HPDE6-E6E7 (cell line): ENCODE results near the gene INSM1.

Experiments
- DNase-seq: peaks from one replicate; pipeline ENCODE4 v3.0.0; 2011; ENCODE audit warnings: missing footprints; ENCODE audit errors: extremely low spot score

Gene INSM1

GRCh38 chr20:20393207-20394120 is 25.6 kb downstream of the INSM1 start:
- DNase-seq = no peak

DNA sequence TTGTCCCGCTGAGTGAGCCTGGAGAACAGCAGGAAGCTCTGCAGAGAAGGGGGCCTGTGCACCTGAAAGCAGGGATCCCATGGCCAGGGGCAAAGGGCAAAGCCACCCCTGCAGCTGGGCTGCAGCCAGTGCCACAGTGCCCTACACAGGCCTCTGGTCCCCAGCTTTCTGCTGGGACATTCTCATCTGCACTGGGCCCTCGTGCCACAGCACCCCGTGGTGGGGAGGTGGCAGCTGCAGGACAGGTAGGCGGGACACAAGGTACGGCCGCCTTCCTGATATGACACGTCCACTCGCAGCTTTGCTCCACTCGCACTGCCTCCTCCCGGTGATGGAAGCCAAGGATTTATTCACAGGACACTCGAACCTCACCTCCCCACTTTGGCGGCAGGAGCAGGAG is 27.2 kb downstream of the INSM1 start:
- DNase-seq = no peak

DNA sequence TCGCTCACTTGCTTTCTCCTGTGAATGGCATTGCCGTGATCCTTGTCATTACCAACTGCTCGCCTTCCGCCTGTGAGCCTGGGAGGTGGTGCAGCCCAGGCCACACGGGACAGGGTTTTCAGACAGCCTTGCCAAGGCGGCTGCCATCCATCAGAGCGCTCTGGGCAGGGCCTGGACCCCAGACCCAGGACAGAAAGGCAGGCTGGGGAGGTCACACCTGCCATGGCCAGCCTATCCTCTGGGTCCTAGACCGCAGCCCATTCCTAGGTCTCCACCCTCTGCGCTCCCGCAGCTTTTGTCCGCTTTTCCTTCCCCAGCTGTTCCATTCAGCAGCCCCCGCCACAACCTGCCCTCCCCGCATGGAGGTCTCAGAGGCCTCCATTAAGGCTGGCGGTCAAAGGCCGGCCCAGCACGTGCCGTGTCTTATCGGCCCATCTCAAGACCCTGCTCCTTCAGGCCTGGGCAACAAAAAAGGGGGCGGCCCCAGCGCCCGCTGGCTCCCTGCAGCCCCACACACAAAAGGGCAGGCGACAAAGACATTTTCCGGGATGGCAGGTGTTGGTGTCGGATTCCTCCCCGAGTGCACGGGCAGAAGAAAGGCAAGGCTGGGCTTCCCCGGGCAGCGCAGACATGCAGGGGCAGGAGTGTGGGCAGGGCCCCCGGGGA is 28.1 kb downstream of the INSM1 start:
- DNase-seq = no peak

DNA sequence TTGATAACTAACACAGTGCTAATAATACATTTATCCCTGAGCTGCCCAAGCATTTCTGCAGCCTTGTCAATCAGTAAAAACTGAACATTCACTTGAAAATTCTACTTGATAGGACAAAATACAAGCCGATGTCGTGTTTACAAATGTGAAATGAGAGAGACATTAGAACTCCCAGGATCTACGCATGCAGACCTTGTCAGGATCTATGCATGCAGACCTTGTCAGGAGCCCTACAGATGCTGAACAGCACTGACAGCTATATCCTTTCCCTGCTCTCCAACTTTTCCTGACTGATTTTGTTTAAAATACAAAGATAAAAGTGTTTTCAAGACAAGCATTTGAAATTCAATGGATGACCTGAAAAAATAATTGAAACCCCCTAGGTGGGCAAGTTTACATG is 28.9 kb downstream of the INSM1 start:
- DNase-seq = no peak

- no peak for DNase-seq
Observed at GRCh38 chr20:20398123-20398522, 30.2 kb downstream of the INSM1 start.

GRCh38 chr20:20399531-20400500 is 31.9 kb downstream of the INSM1 start:
- no peak for DNase-seq

DNA sequence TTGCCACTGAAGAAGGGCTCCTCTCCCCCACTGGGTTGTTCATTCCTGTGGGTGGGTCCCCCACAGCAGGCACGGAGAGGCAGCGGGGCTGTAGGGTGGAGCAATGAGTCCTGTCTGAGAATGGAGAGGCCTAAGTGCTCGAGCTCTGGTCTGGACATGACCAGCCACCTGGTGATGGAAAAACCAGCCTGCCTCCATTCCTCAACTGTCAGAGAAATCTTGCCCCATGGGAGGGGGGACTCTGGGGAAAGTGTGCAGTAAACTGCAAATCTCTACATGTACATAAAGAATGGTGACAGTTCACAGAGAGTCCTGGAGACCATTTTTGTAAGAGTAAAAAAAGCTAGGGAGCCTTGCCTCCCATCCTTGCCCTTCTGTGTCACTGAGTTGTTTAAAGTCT is 34.1 kb downstream of the INSM1 start:
- DNase-seq = no peak

GRCh38 chr20:20404633-20405032 is 36.7 kb downstream of the INSM1 start:
- no peak for DNase-seq

DNA sequence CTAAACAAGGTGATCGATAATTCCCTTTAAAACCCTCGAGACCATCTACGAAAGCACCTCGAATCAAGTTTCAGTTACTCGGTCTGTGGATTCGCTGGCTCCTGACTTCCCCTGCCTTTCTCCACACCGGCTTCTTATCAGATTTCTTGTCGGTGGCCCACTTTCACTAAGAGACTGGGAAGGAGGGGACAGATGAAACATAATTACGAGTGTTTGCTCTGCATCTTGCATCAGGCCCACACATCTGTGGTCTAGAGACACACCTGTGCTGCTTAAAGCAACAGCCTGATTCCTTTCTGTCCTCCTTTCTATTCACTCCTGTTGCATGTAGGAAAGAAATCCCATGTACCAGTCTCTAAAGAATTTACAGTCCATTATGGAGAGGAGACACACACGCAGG is 37.7 kb downstream of the INSM1 start:
- no peak for DNase-seq

DNA sequence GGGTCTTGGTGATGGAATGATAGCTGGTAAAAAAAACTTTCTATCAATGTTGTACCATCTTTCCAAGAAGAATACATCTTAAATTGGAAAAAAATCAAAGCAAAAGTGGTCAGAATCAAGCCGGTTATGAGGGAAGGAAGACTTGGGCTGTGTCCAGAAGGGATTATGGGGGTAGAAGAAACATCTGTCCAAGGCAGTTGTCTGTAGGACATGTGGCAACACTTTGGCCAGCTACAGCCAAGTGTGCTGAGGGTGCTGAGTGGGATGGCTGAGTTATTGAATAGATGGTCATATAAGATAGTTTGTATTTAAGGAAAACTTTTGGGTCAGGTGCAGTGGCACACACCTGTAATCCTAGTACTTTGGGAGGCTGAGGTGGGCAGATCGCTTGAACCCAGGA is 38.4 kb downstream of the INSM1 start:
- DNase-seq = no peak

DNA sequence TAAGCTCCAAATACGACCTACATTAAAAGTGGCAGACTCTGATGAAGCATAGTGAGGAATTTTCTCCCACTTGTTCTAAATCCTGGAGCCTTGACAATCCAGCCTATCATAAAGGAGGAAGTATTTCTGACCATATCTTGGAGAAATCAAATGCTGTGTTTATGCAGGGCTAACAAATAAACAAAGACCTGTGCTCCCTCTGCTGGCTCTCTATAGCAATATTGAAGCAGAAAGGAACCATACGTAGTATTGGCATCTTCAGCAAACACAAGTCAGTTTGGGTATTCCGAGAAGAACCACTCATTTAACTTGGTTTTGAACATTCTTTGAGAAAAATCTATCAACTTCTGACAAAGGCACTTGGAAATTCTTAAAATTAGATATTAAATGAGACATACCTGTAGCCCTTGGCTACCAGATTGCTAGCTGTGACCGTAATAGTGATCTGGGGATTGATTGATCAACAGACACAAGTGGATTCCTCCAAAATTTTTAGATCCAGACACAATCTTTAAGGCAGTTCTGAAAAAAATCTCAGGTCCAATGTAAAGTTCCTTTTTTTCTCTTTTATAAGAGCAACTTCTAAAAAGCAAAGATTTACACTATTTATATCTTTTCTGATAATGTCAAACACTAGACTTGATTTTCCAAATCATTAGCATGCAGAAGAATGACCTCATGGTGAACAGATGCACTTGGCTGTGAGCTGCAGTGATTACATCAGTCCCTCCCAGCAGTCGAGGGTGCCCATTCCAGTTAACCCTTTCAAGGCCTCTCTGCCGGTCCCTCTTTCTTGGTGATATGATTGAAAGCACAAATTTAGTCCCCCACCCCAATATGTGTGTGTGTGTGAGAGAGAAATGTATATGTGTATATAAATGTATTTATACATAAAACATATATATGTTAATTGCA is 40.2 kb downstream of the INSM1 start:
- DNase-seq = no peak

GRCh38 chr20:20409331-20409730 is 41.4 kb downstream of the INSM1 start:
- no peak for DNase-seq

GRCh38 chr20:20410678-20411077 is 42.8 kb downstream of the INSM1 start:
- DNase-seq = no peak

GRCh38 chr20:20411402-20411801 is 43.5 kb downstream of the INSM1 start:
- DNase-seq = no peak

DNA sequence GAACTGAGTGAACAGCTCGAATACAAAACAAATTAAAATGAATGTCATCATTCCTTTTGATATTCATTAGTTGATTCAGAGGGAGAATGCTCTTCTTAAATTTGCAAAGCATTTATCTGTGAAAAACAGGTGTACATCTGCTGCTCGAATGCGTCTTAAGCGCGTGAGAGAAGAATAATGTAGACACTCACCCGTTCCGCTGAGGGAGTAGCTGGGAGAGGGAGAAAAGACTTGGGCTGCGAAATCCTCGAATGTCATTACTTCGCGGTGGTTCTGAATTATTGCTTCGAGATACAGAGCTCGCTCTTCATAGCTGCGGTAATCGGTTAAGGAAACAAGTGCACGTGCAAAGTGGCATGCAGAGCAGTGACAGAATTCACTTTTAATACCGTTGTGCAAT is 43.9 kb downstream of the INSM1 start:
- no peak for DNase-seq

- no peak for DNase-seq
Observed at GRCh38 chr20:20412750-20413149, 44.8 kb downstream of the INSM1 start.

- DNase-seq = no peak
Observed at GRCh38 chr20:20413810-20414281, 45.9 kb downstream of the INSM1 start.

DNA sequence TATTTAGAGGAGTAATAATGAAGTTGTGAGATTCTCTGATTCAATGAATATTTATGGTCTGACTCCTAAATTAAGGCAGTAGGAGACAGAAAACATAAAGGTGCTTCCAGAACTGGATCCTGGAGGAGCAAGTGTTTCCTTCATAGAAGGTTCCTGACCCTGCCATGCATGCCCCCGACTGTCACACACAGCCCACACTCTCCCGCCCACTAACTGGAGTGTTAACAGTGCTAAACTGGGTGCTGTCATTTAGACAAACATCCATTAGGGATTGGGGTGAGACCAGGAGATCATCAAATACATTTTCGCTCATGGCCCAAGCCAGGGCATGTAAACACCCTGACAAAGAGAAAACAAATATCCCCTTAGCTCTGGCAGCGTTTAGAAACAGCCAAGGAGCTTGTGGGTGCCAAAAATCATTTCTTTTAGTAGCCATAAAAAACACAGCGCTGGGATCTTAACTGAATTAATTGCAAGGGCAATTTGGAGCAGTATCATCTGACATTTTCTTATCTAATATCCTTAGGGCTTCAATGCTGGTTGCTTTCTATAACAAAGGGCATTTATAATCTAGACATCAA is 46.8 kb downstream of the INSM1 start:
- no peak for DNase-seq

DNA sequence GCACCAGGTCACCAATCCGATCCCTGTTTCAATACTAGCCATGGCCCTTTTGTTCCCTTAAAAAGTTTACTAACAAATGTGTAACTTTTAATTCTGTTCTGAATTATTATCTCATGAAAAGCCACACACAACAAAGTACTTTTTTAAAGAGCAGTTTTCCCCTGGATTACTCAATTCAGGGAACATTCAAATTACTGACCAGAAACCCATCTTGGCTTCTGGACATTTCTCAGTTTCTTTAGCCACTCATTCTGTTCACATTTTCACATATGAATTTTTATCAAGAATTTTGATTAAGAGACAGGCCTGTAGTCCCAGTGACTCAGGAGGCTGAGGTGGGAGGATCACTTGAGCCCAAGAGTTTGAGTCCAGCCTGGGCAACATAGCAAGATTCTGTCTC is 47.4 kb downstream of the INSM1 start:
- DNase-seq = no peak

- no peak for DNase-seq
Observed at GRCh38 chr20:20417876-20418676, 50.2 kb downstream of the INSM1 start.
